Upper lobe of left lung (tissue), 4 donors: ENCODE measurements around the gene ABCC4.

Experiments used
- EP300 ChIP-seq, 4 donors: sonication (generic); formaldehyde crosslinking; IDR thresholded peaks; one replicate each; pipeline ENCODE4 v1.5.1; 2017; ENCODE audit warnings: antibody characterized with exemption in 4 of 4, control low read depth in 2 of 4
- POLR2A ChIP-seq, 4 donors: fragments of 450-650 bp; IDR thresholded peaks; one replicate each; pipeline ENCODE4 v1.5.1; 2016 to 2017; ENCODE audit warnings: antibody characterized with exemption in 4 of 4, mild to moderate bottlenecking in 2 of 4
- POLR2AphosphoS5 ChIP-seq, 2 donors: sonication (generic); formaldehyde crosslinking; IDR thresholded peaks; one replicate each; pipeline ENCODE4 v1.5.1; 2017; ENCODE audit warnings: antibody characterized with exemption in 2 of 2
- TF ChIP-seq, protein P1 (sequence below), 6 experiments: fragments of 450-650 bp in 4 of 6; fragments of 200-600 bp in 2 of 6; sonication (generic) in 2 of 6; IDR thresholded peaks; one replicate each; pipeline ENCODE4 v1.5.1; 2016 to 2019; ENCODE audit warnings: antibody characterized with exemption in 6 of 6

DNA sequence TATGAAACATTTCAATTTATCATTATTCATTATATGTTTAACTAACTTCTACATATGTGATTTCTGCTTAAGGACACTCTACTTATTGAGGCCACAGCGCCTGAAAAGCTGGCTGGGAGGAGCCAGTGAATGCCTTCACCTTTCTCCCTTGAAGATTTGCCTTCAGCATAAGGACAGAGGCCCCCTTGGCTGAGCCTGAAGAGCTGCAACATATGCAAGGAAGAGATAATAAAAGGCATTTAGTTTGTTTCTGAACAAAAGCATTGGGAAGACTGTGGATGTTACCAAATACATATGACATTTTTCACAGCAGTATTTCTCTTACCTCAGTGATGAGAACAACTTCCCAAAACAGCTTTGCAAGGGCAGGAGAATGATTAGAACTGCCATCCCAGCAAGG, 92.1 kb downstream of the ABCC4 start:
- TF ChIP-seq EP300 (IDR thresholded peaks at IDR 0.05) (no peak), POLR2AphosphoS5 (IDR thresholded peaks at IDR 0.05) (no peak), POLR2A (IDR thresholded peaks at IDR 0.05) (no peak)
- TF ChIP-seq, protein P1, sequence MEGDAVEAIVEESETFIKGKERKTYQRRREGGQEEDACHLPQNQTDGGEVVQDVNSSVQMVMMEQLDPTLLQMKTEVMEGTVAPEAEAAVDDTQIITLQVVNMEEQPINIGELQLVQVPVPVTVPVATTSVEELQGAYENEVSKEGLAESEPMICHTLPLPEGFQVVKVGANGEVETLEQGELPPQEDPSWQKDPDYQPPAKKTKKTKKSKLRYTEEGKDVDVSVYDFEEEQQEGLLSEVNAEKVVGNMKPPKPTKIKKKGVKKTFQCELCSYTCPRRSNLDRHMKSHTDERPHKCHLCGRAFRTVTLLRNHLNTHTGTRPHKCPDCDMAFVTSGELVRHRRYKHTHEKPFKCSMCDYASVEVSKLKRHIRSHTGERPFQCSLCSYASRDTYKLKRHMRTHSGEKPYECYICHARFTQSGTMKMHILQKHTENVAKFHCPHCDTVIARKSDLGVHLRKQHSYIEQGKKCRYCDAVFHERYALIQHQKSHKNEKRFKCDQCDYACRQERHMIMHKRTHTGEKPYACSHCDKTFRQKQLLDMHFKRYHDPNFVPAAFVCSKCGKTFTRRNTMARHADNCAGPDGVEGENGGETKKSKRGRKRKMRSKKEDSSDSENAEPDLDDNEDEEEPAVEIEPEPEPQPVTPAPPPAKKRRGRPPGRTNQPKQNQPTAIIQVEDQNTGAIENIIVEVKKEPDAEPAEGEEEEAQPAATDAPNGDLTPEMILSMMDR (IDR thresholded peaks at IDR 0.05), result no peak
